Subcutaneous abdominal adipose tissue (tissue), 5 donors: ENCODE measurements around the gene SLC7A10.

Experiments
- H3K27ac ChIP-seq: one replicate; pipeline ENCODE4 v1.7.0; 2013; ENCODE audit warnings: low read depth, mild to moderate bottlenecking, inconsistent platforms, low read length, moderate library complexity
- H3K27me3 ChIP-seq, 5 donors: one replicate each; pipeline ENCODE4 v1.7.0; 2013; ENCODE audit warnings: low read length in 5 of 5, inconsistent platforms in 1 of 5; ENCODE audit not compliant: control insufficient read depth in 5 of 5, insufficient read depth in 4 of 5
- H3K36me3 ChIP-seq, 5 donors: one replicate each; pipeline ENCODE4 v1.7.0; 2013; ENCODE audit warnings: low read length in 5 of 5; ENCODE audit not compliant: control insufficient read depth in 5 of 5, insufficient read depth in 5 of 5
- H3K4me1 ChIP-seq, 5 donors: one replicate each; pipeline ENCODE4 v1.7.0; 2013; ENCODE audit warnings: low read length in 5 of 5, mild to moderate bottlenecking in 3 of 5, moderate library complexity in 1 of 5; ENCODE audit not compliant: control insufficient read depth in 5 of 5, insufficient read depth in 5 of 5
- H3K4me3 ChIP-seq, 5 donors: one replicate each; pipeline ENCODE4 v1.7.0; 2013; ENCODE audit warnings: low read length in 5 of 5, low read depth in 1 of 5
- H3K9ac ChIP-seq, 5 donors: one replicate each; pipeline ENCODE4 v1.7.0; 2013; ENCODE audit warnings: low read length in 5 of 5, mild to moderate bottlenecking in 4 of 5, moderate library complexity in 3 of 5
- H3K9me3 ChIP-seq, 5 donors: one replicate each; pipeline ENCODE4 v1.7.0; 2013; ENCODE audit warnings: low read length in 5 of 5; ENCODE audit not compliant: control insufficient read depth in 5 of 5
- donor health status: healthy.
- donor health status: healthy.
- donor health status: healthy.
- donor health status: healthy.
- donor health status: healthy.

SLC7A10 gene

DNA sequence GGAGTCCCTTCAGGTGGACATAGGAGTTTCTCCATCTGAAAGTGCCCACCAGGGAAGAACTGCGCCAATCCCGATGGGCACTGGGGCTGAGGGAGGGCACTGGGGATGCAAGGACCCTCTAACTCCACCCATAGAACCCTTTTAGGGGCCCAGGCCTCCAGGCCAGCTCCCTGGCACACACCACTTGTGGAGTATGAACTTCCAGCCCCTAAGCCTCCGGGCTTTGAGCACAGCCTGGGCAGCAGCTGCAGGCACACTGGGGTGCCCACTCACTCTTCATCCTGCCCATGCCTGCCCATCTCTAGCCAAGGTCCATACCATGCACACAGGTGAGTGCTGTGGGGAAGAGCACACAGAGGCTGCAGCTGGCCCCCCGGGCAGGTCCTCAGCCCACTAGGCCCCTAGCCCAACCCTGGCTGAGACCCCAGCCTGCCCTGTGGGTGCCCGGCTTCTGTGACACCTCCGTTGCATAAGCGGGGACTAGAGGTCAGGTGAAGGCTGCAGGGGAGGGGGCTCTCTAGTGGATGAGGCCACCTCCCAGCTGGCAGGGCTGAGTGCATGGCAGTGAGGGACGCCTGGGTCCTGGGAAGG lies 14.6 kb upstream of the SLC7A10 start:
- peak overlapping the region in 1 of 5 donors; percentile 52 for H3K9ac ChIP-seq
- H3K9me3 ChIP-seq, result peaks cover 0 to 12% (median 7%) of the 10 kb centered on the region in 5 donors
- no peak overlapping the region for H3K4me3 ChIP-seq
- H3K27me3 ChIP-seq, result no peaks in the 10 kb centered on the region
- peak overlapping the region; percentile 81 for H3K27ac ChIP-seq
- peaks cover 0 to 37% (median 29%) of the 10 kb centered on the region in 5 donors for H3K4me1 ChIP-seq
- H3K36me3 ChIP-seq, result no peaks in the 10 kb centered on the region

DNA sequence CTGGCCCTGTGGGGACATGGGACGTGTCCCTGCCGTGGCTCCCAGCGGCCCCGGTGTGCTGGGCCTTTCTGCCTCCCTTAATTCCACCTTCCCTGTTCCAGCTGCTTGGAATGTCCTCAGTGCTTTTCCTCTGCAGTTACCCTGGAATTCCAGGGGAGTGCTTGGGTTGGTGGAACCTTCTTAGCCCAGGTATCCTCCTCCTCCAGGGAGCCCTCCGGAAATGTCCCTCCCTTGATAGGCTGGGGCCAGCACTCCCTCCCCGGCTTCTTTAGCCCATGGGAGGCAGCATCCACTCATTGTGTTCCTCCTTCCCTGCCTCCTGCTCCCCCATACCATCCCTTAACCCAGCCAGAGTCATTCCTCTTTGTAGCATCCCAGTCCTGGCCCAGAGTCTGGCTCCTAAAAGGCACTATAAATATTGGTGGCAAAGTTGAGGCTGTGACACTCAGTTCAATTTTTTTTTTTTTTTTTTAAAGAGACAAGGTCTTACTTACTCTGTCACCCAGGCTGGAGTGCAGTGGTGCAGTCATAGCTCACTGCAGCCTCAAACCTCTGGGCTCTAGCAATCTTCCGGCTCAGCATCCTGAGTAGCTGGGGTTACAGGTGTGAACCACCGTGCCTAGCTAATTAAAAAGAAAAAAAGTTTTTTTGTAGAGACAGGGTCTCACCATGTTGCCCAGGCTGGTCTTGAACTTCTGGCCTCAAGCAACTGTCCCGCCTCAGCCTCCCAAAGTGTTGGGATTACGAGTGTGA lies 13.7 kb upstream of the SLC7A10 start:
- Histone ChIP-seq H3K4me3 (no peak overlapping the region), H3K4me1 (peaks cover 2 to 43% (median 32%) of the 10 kb centered on the region in 5 donors), H3K27me3 (no peaks in the 10 kb centered on the region), H3K36me3 (no peaks in the 10 kb centered on the region), H3K27ac (peak overlapping the region; percentile 81), H3K9ac (no peak overlapping the region), H3K9me3 (peaks cover 0 to 4% (median 0%) of the 10 kb centered on the region in 5 donors)

DNA sequence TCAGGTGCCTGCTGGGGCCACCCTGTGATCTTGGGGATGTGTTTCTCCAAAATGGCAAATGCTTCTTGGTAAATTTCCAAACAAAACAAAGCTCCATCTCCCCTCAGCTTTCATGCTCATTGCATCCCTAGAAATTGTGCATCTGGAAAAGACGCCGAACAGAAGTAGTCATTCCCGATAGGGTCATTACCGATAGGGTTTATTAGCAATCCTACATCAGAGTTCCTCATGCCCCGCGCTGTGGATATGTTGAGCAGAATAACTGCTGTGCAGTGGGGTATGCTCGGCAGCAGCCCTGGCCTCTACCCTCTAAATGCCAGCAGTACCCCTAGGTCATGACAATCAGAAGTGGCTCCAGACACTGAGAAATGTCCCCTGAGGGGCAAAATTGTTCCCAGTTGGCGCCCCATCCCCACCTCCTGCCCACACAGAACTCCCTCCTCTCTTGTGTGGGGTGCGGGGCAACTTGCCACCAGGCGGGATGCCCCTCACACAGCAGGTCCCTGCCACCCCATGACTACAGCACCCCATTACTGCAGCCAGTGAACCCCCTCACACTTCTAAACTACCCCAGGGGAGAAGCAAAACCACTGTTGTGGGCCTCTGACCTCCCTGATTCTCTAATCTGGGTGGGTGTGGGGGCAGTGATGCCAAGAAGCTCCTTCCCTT lies 13.0 kb upstream of the SLC7A10 start:
- H3K9me3 ChIP-seq, result peaks cover 0 to under 1% (median 0%) of the 10 kb centered on the region in 5 donors
- H3K36me3 ChIP-seq, result no peaks in the 10 kb centered on the region
- no peak overlapping the region for H3K4me3 ChIP-seq
- H3K27me3 ChIP-seq, result no peaks in the 10 kb centered on the region
- H3K4me1 ChIP-seq, result peaks cover 2 to 43% (median 32%) of the 10 kb centered on the region in 5 donors
- H3K27ac ChIP-seq, result no peak overlapping the region
- H3K9ac ChIP-seq, result no peak overlapping the region

DNA sequence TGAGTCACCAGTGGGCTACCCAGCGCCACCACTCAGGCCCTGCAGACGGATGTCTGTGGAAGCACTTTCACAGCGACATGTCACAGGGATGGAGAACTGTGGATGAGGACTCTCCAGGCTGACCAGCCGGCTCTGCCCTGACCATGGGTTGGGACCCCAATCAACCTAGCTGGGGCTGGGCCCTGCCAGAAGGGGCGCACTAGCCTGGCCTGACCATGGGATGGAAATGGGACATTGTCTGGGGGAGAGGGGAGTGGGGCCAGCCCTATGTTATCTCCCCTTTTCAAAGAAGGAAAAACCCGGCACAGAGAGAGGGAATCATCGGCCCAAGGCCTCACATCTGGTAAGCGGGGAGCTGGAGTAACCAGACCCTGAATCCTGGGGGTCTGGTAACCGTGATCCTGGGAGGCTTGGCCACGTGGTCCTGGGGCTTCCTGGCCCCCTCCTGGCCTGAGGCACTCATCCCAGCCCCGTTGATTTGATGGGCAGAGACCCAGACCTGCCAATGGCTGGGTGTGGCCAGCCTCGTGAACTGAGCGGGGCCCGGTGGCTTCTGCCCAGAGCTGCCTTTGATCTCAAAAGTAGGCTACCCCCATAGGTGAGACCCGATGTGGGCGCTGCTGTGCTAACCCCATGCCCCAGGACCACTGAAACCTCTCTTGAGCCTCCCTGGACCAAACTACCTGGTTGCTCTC lies 11.2 kb upstream of the SLC7A10 start:
- no peaks in the 10 kb centered on the region for H3K27me3 ChIP-seq
- H3K4me3 ChIP-seq, result no peak overlapping the region
- no peak overlapping the region for H3K27ac ChIP-seq
- no peaks in the 10 kb centered on the region for H3K9me3 ChIP-seq
- H3K9ac ChIP-seq, result no peak overlapping the region
- H3K4me1 ChIP-seq, result peaks cover 3 to 46% (median 35%) of the 10 kb centered on the region in 5 donors
- H3K36me3 ChIP-seq, result no peaks in the 10 kb centered on the region

DNA sequence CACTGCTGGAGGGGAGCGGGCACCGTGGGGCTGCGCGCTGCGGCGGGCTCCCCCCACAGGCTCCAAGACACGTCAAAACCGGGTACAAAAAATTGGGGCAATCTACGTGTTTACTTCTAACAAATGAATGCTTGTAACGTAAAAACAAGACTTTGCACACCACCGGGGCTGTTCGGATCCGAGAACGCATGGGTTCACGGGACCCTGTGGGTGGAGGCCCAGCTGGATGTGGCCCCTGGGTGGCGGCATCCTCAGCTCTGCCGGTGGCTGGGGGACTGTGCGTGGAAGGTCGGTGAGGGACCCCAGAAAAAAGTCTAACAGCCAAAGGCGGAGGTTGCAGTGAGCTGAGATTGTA lies 10.3 kb upstream of the SLC7A10 start:
- Histone ChIP-seq H3K4me3 (no peak overlapping the region), H3K9me3 (no peaks in the 10 kb centered on the region), H3K36me3 (no peaks in the 10 kb centered on the region), H3K9ac (no peak overlapping the region), H3K4me1 (peaks cover 3 to 45% (median 35%) of the 10 kb centered on the region in 5 donors), H3K27ac (no peak overlapping the region), H3K27me3 (no peaks in the 10 kb centered on the region)

DNA sequence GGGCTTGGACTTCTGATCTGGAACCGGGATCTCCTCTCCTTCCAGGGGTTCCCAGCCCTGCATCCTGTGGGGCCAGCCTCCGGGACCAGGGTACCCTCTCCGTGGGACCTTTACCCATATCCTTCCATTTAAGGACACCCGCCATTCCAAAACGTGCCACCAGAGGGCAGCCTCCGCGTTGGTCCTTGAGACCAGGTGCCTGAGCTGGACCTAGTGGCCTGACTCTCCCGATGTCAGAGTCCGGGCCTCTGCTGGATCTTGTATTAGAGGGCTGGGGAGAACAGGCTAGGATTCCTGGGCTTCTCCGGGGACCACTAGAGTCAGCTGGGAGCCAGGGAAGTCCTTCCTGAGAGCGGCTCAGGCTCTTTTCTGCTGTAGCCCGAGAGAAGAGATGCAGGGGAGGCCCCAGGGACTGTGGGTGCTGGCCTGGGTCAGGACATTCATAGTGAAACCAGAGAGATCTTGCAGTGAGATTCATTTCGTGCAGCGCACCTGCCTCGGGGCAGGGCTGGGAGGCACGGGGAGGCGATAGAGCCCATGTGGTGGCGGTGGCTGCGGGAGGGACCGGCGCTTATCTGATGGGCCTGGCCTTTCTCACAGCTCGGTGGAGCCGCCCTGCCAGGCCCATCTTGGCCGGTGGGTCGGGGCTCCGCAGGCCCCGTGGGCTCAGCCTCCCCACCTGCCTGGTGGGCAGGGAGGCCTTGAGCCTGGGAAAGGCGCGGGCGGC lies 9.8 kb upstream of the SLC7A10 start:
- Histone ChIP-seq H3K27ac (no peak overlapping the region), H3K36me3 (no peaks in the 10 kb centered on the region), H3K27me3 (no peaks in the 10 kb centered on the region), H3K4me1 (peaks cover 3 to 43% (median 33%) of the 10 kb centered on the region in 5 donors), H3K4me3 (no peak overlapping the region), H3K9ac (peak overlapping the region in 1 of 5 donors; percentile 15), H3K9me3 (no peaks in the 10 kb centered on the region)

DNA sequence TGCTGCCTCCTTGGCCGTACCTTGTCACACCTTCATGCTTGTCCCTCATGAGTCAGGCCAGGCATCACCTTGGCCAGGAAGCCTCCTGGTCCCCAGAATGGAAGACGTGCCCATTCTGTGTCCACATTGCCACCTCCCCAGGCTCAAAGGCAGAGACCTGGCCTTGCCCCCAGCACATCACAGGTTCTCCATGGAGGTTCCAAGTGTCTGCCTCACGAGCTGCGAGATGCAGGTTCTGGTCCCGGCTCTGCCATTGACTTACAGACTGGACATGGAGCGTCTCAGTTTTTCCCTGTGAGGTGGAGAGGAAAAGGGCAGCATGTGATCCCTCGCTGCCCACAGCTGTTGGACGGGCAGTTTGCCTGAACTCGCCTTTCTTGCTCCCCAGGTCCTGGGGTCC lies 9.1 kb upstream of the SLC7A10 start:
- H3K9ac ChIP-seq, result no peak overlapping the region
- no peaks in the 10 kb centered on the region for H3K27me3 ChIP-seq
- no peaks in the 10 kb centered on the region for H3K36me3 ChIP-seq
- H3K4me1 ChIP-seq, result peaks cover 3 to 37% (median 27%) of the 10 kb centered on the region in 5 donors
- H3K4me3 ChIP-seq, result no peak overlapping the region
- H3K27ac ChIP-seq, result no peak overlapping the region
- peaks cover 0 to under 1% (median 0%) of the 10 kb centered on the region in 5 donors for H3K9me3 ChIP-seq

DNA sequence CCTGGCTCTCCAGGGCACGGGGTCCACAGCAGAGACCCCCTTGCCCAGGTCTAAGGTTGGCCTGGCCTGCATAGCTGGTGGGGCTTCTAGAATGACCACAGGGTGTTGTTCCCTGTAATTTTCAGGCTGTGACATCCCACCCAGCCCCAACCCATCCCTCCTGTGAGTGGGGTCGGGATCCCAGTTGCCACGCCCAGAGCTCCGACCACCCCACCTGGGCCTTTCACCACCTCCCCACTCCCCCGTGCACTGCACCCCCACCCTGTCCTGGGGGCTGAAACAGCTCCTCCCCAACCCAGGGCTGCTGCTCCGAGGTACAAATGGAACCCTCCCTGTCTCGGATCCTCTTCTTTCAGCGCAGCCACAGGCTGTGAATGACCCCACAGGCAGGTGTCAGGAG lies 8.4 kb upstream of the SLC7A10 start:
- no peaks in the 10 kb centered on the region for H3K36me3 ChIP-seq
- peaks cover 0 to 5% (median 4%) of the 10 kb centered on the region in 5 donors for H3K9me3 ChIP-seq
- no peak overlapping the region for H3K27ac ChIP-seq
- H3K4me3 ChIP-seq, result no peak overlapping the region
- H3K4me1 ChIP-seq, result peaks cover 3 to 30% (median 20%) of the 10 kb centered on the region in 5 donors
- H3K9ac ChIP-seq, result no peak overlapping the region
- H3K27me3 ChIP-seq, result no peaks in the 10 kb centered on the region

DNA sequence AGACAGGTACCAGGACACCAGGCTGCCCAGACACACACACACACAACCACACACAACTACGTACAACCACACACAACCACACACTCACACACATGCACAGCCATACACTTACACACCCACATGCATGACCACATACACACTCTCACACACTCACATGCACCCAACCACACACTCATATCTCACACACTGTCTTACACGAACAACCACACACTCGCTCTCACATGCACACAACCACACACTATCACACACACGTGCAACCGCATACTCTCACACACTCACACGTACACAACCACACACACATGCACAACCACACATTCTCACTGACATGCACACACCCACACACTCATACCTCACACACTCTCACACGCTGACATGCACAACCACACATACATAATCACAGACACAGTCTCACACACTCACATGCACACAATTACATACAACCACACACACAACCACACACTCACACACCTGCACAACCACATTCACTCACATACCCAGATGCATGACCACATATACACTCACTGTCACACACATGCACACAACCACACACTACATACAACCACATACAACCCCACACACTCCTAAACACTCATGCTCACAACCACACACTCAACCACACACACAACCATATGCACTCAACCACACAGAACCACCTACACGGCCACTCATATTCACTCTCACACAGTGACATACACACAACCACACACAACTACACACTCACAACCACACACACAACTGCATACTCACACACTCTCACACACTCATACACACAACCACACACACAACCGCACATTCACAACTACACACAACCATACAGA lies 7.6 kb upstream of the SLC7A10 start:
- H3K27ac ChIP-seq, result no peak overlapping the region
- H3K4me3 ChIP-seq, result no peak overlapping the region
- peaks cover 0 to 12% (median 9%) of the 10 kb centered on the region in 5 donors for H3K9me3 ChIP-seq
- no peaks in the 10 kb centered on the region for H3K27me3 ChIP-seq
- H3K9ac ChIP-seq, result no peak overlapping the region
- H3K36me3 ChIP-seq, result no peaks in the 10 kb centered on the region
- peaks cover 3 to 25% (median 20%) of the 10 kb centered on the region in 5 donors for H3K4me1 ChIP-seq
